Measurements from ENCODE around the gene RPL10.

The RPL10 gene

DNA sequence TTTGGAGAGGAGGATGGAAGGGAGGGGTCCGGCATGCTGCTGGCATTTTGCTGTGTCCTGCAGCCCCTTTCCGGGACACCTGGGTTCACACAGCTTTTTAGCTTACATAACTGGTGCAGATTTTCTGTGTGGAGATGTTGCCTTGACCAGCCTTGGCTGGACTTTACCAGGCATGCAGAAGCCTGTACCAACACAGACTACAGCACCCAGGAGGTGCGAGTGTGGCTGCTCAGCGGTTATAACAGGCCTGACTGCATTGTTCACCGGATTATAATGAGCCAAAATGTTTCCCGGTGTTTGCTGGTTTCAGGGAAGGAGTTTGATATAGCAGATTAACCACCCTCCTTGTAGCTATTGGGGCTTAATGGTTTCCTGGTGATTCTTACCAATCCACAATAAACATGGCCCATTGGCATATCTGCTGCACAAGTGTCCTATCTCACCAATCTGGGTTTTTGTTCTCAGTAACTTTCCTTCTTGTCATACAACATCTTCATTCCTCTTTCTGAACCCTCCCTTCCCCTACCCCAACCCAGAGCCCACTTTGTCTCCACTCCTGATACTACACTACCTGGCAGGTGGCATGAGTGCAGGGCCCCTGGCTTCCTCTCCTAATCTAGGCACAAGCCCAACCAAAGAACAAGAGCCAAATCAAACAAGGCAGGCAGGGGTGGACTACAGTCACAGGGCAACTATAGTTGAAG, 3.9 kb downstream of the RPL10 start:
- Histone ChIP-seq H3K36me3 (ENCODE audit: control insufficient read depth, insufficient read depth, low read length) (peaks cover 11% of the 10 kb centered on the region), H3K27me3 (replicated peaks; ENCODE audit: control insufficient read depth, insufficient read depth, low read length) (no peaks in the 10 kb centered on the region), H3K4me3 (replicated peaks; ENCODE audit: low read depth, low read length) (no peak overlapping the region)
- no peak for DNase-seq (ENCODE audit: extremely low read depth, insufficient read length)
- TF ChIP-seq, protein P1, sequence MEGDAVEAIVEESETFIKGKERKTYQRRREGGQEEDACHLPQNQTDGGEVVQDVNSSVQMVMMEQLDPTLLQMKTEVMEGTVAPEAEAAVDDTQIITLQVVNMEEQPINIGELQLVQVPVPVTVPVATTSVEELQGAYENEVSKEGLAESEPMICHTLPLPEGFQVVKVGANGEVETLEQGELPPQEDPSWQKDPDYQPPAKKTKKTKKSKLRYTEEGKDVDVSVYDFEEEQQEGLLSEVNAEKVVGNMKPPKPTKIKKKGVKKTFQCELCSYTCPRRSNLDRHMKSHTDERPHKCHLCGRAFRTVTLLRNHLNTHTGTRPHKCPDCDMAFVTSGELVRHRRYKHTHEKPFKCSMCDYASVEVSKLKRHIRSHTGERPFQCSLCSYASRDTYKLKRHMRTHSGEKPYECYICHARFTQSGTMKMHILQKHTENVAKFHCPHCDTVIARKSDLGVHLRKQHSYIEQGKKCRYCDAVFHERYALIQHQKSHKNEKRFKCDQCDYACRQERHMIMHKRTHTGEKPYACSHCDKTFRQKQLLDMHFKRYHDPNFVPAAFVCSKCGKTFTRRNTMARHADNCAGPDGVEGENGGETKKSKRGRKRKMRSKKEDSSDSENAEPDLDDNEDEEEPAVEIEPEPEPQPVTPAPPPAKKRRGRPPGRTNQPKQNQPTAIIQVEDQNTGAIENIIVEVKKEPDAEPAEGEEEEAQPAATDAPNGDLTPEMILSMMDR (IDR thresholded peaks at IDR 0.05; ENCODE audit: insufficient read depth, low read length, poor library complexity, severe bottlenecking) = no peak

DNA sequence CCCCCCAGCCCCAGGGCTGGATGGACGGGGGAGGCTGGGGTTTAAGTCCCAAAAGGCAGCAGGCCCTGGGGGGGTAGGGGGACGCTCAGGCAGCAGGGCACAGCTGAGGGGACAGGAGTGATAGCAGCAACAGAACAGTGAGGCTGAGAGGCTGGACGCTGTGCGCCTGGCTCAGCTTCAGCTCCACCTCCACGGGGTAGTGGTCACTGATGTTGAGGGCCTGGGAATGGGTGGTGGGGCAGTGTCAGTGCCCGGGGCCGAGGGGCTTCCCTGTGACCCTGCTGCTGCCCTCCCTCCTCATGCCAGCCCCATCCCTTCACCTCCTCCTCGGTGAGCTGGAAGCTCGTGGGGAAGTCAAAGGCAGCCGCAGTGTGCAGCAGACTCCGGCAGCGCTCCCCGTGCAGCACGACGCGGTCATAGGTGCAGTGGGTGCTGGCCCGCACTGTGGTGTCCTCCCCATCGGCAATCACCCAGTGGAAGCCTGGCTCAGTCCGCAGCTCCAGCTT, 4.5 kb downstream of the RPL10 start:
- peaks cover 11% of the 10 kb centered on the region for H3K36me3 ChIP-seq (ENCODE audit: control insufficient read depth, insufficient read depth, low read length)
- no peaks in the 10 kb centered on the region for H3K27me3 ChIP-seq (replicated peaks; ENCODE audit: control insufficient read depth, insufficient read depth, low read length)
- DNase-seq (ENCODE audit: extremely low read depth, insufficient read length) = no peak
- H3K4me3 ChIP-seq (replicated peaks; ENCODE audit: low read depth, low read length) = no peak overlapping the region
- TF ChIP-seq, protein P1 (IDR thresholded peaks at IDR 0.05; ENCODE audit: insufficient read depth, low read length, poor library complexity, severe bottlenecking) = no peak

DNA sequence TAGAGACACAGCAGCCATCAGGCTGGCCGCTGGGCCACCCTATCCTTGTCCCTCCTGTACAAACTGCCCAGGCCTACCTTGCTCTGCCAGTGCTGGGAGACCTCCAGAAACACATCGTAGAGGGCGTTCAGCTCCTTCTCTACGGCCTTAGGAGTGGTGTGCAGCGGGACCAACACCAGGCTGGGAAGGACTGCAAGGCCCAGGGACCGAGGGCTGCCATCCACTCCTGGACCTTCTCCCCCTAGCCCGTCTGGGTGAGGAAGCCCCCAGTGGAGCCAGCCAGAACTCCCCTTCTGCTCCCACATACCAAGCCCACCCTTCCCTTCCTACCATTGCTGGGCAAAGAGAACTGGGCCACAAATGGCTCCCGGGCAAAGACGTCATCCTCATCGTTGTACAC, 5.0 kb downstream of the RPL10 start:
- TF ChIP-seq, protein P1 (IDR thresholded peaks at IDR 0.05; ENCODE audit: insufficient read depth, low read length, poor library complexity, severe bottlenecking) = no peak
- H3K27me3 ChIP-seq (replicated peaks; ENCODE audit: control insufficient read depth, insufficient read depth, low read length) = no peaks in the 10 kb centered on the region
- DNase-seq (ENCODE audit: extremely low read depth, insufficient read length) = no peak

DNA sequence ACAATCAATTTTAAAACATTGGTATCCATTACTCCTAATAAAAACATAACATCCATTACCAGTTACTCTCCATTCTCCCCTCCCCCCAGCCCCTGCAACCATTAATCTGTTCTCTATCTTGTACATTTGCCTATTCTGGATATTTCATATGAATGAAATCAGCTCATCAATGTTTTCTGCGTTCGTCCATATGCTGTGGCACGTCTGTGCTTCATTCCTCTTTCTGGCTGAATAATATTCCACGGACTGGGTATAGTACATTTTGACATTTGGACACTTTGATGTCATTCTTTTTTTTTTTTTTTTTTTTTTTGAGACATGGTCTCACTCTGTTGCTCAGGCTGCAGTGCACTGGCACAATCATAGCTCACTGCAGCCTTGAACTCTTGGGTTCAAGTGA, 5.7 kb downstream of the RPL10 start:
- TF ChIP-seq, protein P1 (IDR thresholded peaks at IDR 0.05; ENCODE audit: insufficient read depth, low read length, poor library complexity, severe bottlenecking) = no peak
- H3K27me3 ChIP-seq (replicated peaks; ENCODE audit: control insufficient read depth, insufficient read depth, low read length) = no peaks in the 10 kb centered on the region
- H3K36me3 ChIP-seq (ENCODE audit: control insufficient read depth, insufficient read depth, low read length) = peaks cover 11% of the 10 kb centered on the region
- H3K4me3 ChIP-seq (replicated peaks; ENCODE audit: low read depth, low read length) = no peak overlapping the region
- DNase-seq (ENCODE audit: extremely low read depth, insufficient read length) = no peak

More for the DNA sequence above, 5.0 kb downstream of the RPL10 start:
- Histone ChIP-seq H3K36me3 (ENCODE audit: control insufficient read depth, insufficient read depth, low read length) (peaks cover 11% of the 10 kb centered on the region), H3K4me3 (replicated peaks; ENCODE audit: low read depth, low read length) (no peak overlapping the region)

DNA sequence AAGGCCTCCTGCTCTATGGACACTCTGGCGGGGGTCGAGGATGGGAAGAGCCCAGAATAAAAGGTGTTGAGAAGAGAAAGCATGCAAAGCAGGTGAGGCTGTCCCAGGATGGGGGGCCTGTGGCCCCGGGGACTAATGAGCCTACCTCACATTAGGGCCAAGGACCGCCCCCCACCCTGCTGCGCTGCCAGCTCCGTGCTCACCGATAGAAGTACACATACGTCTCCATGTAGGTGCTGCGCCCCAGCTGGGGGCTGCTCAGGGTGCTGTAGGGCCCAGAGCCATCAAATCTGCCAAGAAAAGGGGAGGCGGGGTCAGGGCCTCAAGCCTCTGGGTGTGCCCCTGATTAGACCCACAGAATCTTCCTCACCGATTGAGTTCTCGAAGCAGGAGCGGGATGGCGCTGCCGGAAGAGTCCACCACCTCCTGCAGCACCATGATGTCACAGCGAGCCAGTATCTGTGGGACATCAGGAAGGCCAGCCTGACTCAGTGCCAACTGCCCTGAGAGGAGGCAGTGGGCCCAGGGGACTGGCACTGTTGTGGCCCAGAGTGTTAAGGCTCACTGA, 6.5 kb downstream of the RPL10 start:
- no peak for DNase-seq (ENCODE audit: extremely low read depth, insufficient read length)
- no peaks in the 10 kb centered on the region for H3K27me3 ChIP-seq (replicated peaks; ENCODE audit: control insufficient read depth, insufficient read depth, low read length)
- TF ChIP-seq, protein P1 (IDR thresholded peaks at IDR 0.05; ENCODE audit: insufficient read depth, low read length, poor library complexity, severe bottlenecking) = no peak

More for the DNA sequence above, 6.5 kb downstream of the RPL10 start:
- no peak overlapping the region for H3K4me3 ChIP-seq (replicated peaks; ENCODE audit: low read depth, low read length)
- peaks cover 4% of the 10 kb centered on the region for H3K36me3 ChIP-seq (ENCODE audit: control insufficient read depth, insufficient read depth, low read length)
